Activated CD8-positive, alpha-beta T cell treated with anti-CD3 and anti-CD28 coated beads for 36 hours (primary cell): ENCODE measurements around the gene CELSR1. TPM values are rescaled to one million over a fixed set of nuclear protein-coding genes. Genes with fewer than 3 reads are reported as not detected.

ENCODE experiments used
- ATAC-seq: fragments of 200-7000 bp; cut with Tn5 transposase; one replicate; pipeline ENCODE4 v1.10.0; 2021; ENCODE audit warnings: mild to moderate bottlenecking, moderate library complexity
- CTCF ChIA-PET: fragments of 350-600 bp; sonication (Branson Sonifier 250); formaldehyde crosslinking; loops from one replicate; lab custom pipeline; 2021; ENCODE audit warnings: antibody characterized with exemption; lab: Charles Lee
- POLR2A ChIA-PET: fragments of 350-600 bp; sonication (Branson Sonifier 250); formaldehyde crosslinking; loops from one replicate; lab custom pipeline; 2021; ENCODE audit warnings: antibody characterized with exemption; lab: Charles Lee
- DNase-seq: peaks from one replicate; pipeline ENCODE4 v3.0.0-alpha.2; 2020
- H3K27ac Mint-ChIP-seq: one replicate; pipeline ENCODE4 v1.8.0; 2021; ENCODE audit warnings: mild to moderate bottlenecking, mixed read lengths
- H3K27me3 Mint-ChIP-seq: one replicate; pipeline ENCODE4 v1.8.0; 2021; ENCODE audit warnings: mixed read lengths
- H3K36me3 Mint-ChIP-seq: one replicate; pipeline ENCODE4 v1.8.0; 2021; ENCODE audit warnings: low read depth, mixed read lengths
- H3K4me1 Mint-ChIP-seq: one replicate; pipeline ENCODE4 v1.8.0; 2021; ENCODE audit warnings: low read depth, mixed read lengths
- H3K4me3 Mint-ChIP-seq: one replicate; pipeline ENCODE4 v1.8.0; 2021; ENCODE audit warnings: mild to moderate bottlenecking, moderate library complexity, mixed read lengths
- H3K9me3 Mint-ChIP-seq: one replicate; pipeline ENCODE4 v1.8.0; 2021; ENCODE audit warnings: mixed read lengths
- intact Hi-C: fragments of 100-400 bp; cut with micrococcal nuclease; formaldehyde crosslinking; loops from one replicate; pipeline ENCODE4 v1.10.0; 2022
- total RNA-seq, 2 experiments: library from RNA; stranded (reverse); gene quantifications; one replicate each; pipeline ENCODE4 v1.2.3, GENCODE V29; 2021
- TF ChIP-seq, protein P1 (sequence below): fragments of 200-600 bp; IDR thresholded peaks from one replicate; pipeline ENCODE4 v1.8.0; 2022; ENCODE audit warnings: antibody characterized with exemption, mild to moderate bottlenecking

CELSR1 gene
- total RNA-seq, 2 experiments from 2014 or later, result 0.25 to 0.36 TPM

DNA sequence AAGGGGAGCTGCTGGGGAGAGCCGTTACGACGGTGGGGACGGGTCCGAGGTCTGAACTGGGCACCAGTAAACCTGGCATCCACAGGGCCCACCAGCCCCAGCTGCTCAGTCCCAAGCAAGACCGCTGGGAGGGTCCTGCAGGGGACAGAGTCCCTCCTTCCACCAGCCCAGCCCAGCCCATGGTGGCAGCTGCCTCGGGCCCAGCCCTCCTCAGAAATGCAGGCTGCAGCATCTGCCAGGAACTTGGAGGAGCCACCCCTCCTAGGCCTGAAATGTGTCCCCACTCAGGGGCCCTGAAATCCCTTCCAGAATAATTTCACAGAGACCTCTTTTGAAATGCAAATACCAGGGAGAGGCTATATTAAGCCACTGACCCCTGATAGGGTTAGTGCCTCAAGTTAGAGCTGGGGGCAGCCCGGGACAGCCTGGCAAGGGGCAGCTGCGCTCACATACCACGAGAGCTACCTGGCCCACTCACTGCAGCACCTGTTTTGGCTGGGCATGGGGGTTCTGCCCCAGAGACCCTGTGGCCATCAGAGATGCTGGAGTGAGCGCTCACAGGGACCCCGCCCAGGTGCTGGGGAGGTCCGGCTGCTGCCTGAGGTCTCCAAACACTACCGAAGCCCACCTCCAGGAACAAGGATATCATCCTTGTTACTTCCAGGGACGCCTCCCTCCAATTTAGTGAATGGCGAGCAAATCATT is 53.1 kb downstream of the CELSR1 start:
- Mint-ChIP-seq H3K27me3 (peaks cover 3% of the 10 kb centered on the region), H3K4me3 (no peak overlapping the region), H3K9me3 (peaks cover 3% of the 10 kb centered on the region), H3K27ac (no peak overlapping the region), H3K36me3 (no peaks in the 10 kb centered on the region), H3K4me1 (peaks cover 4% of the 10 kb centered on the region)
- DNase-seq (no peak), ATAC-seq (no peak)
- CTCF ChIA-PET, result interaction anchor here (0.9 kb wide), 1 partner anchor 58 kb away, joined by 3 read pairs; no protein-coding TSS in a partner anchor
- TF ChIP-seq, protein P1, sequence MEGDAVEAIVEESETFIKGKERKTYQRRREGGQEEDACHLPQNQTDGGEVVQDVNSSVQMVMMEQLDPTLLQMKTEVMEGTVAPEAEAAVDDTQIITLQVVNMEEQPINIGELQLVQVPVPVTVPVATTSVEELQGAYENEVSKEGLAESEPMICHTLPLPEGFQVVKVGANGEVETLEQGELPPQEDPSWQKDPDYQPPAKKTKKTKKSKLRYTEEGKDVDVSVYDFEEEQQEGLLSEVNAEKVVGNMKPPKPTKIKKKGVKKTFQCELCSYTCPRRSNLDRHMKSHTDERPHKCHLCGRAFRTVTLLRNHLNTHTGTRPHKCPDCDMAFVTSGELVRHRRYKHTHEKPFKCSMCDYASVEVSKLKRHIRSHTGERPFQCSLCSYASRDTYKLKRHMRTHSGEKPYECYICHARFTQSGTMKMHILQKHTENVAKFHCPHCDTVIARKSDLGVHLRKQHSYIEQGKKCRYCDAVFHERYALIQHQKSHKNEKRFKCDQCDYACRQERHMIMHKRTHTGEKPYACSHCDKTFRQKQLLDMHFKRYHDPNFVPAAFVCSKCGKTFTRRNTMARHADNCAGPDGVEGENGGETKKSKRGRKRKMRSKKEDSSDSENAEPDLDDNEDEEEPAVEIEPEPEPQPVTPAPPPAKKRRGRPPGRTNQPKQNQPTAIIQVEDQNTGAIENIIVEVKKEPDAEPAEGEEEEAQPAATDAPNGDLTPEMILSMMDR, result no peak
- POLR2A ChIA-PET, result no interaction called here
- intact Hi-C loops, result no loop called here

DNA sequence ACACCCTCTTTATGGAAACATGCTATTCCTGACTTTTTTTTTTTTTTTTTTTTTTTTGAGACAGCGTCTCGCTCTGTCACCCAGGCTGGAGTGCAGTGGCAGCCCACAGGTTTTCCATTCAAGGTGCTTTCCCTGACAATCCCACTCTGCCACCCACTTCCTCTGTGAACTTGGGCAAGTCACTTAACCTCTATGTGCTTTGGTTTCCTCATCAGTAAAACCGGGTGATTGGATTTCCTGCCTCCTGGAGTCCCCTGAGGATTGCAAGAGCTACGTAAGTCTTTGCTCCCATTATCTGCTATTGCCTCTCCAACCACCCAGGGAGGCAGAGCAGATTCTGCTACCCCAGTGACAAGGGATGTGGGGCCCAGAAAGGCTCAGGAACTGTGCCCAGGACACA is 54.1 kb downstream of the CELSR1 start:
- H3K36me3 Mint-ChIP-seq, result no peaks in the 10 kb centered on the region
- H3K27ac Mint-ChIP-seq, result no peak overlapping the region
- ATAC-seq, result no peak
- no peak for DNase-seq
- peaks cover 3% of the 10 kb centered on the region for H3K9me3 Mint-ChIP-seq
- POLR2A ChIA-PET, result no interaction called here
- no peak overlapping the region for H3K4me3 Mint-ChIP-seq
- CTCF ChIA-PET, result no interaction called here
- peaks cover 3% of the 10 kb centered on the region for H3K27me3 Mint-ChIP-seq
- TF ChIP-seq, protein P1, result no peak
- peaks cover 4% of the 10 kb centered on the region for H3K4me1 Mint-ChIP-seq
- intact Hi-C loops, result no loop called here

DNA sequence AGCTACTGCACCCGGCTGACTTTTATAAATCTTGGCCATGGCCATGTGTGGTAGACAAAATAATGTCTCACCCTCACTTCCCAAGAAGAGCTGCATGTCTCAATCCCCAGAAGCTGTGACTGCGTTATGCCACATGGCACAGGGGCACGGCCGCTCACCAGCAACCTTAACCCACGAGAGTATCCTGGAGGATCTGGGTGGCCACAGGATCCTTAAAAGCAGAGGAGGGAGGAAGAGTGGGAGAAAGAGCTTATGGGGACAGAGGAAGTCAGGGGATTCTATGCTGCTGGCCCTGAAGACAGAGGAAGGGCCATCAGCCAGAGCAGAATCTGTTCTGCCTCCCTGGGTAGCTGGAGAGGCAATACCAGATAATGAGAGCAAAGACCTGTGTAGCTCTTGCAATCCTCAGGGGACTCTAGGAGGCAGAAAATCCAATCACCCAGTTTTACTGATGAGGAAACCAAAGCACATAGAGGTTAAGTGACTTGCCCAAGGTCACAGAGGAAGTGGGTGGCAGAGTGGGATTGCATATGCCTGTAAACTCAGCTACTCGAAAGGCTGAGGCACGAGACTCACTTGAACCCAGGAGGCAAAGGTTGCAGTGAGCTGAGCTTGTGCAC is 55.3 kb downstream of the CELSR1 start:
- H3K4me3 Mint-ChIP-seq, result no peak overlapping the region
- peaks cover 6% of the 10 kb centered on the region for H3K27me3 Mint-ChIP-seq
- H3K36me3 Mint-ChIP-seq, result no peaks in the 10 kb centered on the region
- peaks cover 4% of the 10 kb centered on the region for H3K4me1 Mint-ChIP-seq
- CTCF ChIA-PET, result interaction anchor here (1.1 kb wide), 1 partner anchor 11 kb away, joined by 3 read pairs; no protein-coding TSS in a partner anchor
- H3K27ac Mint-ChIP-seq, result no peak overlapping the region
- TF ChIP-seq, protein P1, result no peak
- H3K9me3 Mint-ChIP-seq, result peaks cover 3% of the 10 kb centered on the region
- ATAC-seq (no peak), DNase-seq (no peak)
- POLR2A ChIA-PET, result no interaction called here
- intact Hi-C loops, result no loop called here

DNA sequence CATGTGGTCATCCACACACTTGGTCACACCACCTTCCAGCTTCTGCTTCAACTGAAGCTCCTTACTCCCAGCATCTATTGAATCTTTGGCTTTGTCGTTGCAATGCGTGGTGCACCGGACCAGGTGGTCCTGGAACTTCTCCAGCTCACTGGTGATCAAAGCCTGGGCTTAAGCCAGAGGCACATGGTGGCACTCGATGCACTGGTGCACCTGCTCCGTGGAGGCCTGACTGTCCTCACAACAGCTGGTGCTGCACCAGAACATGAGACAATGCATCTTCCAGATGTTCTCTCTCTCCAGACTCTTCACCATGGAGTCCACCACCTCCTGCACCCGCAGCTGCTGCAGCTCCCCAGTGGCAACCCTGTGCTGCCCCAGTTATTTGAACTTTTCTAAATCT is 56.0 kb downstream of the CELSR1 start:
- H3K27ac Mint-ChIP-seq, result no peak overlapping the region
- peaks cover 6% of the 10 kb centered on the region for H3K27me3 Mint-ChIP-seq
- DNase-seq (no peak), ATAC-seq (no peak)
- intact Hi-C loops, result no loop called here
- H3K9me3 Mint-ChIP-seq, result peaks cover 4% of the 10 kb centered on the region
- TF ChIP-seq, protein P1, result no peak
- CTCF ChIA-PET, result interaction anchor here (1.1 kb wide), 1 partner anchor 10 kb away, joined by 3 read pairs; no protein-coding TSS in a partner anchor
- no peak overlapping the region for H3K4me3 Mint-ChIP-seq
- POLR2A ChIA-PET, result no interaction called here
- no peaks in the 10 kb centered on the region for H3K36me3 Mint-ChIP-seq
- H3K4me1 Mint-ChIP-seq, result peaks cover 9% of the 10 kb centered on the region

DNA sequence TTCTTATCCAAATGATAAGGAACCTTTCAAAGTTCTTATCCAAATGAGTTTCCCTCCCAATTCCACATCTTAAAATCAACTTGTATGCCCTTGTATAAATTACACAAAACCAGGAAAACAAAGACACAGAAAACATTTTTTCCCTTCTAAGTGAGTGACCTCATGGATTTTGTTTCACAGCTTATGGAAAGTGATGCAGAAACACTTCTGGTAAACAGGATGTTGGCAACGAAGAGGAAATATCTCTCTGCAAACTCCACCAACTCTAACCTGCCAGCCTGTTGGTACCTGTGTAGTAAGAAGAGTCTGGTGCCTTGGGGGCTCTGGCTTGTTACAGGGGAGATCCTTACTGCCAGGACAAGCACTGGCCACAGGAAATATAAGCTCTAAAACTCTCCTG is 57.0 kb downstream of the CELSR1 start:
- CTCF ChIA-PET, result no interaction called here
- peaks cover 5% of the 10 kb centered on the region for H3K9me3 Mint-ChIP-seq
- intact Hi-C loops, result no loop called here
- no peak overlapping the region for H3K27ac Mint-ChIP-seq
- no peaks in the 10 kb centered on the region for H3K36me3 Mint-ChIP-seq
- DNase-seq (no peak), ATAC-seq (no peak)
- H3K27me3 Mint-ChIP-seq, result peaks cover 8% of the 10 kb centered on the region
- TF ChIP-seq, protein P1, result no peak
- H3K4me1 Mint-ChIP-seq, result peaks cover 9% of the 10 kb centered on the region
- POLR2A ChIA-PET, result no interaction called here
- H3K4me3 Mint-ChIP-seq, result no peak overlapping the region
